HG03097 (cell line): ENCODE results near the gene CACNA1B.
"Not testable (repeated sequence)": the region's sequence is repeated elsewhere in the genome, so short reads cannot be mapped to it uniquely, and the experiment has no call there.

Experiments
- ATAC-seq: cut with Tn5 transposase; IDR thresholded peaks from one replicate; pipeline ENCODE4 v1.9.1; 2021; ENCODE audit not compliant: unreplicated experiment, low FRiP score

Gene CACNA1B

DNA sequence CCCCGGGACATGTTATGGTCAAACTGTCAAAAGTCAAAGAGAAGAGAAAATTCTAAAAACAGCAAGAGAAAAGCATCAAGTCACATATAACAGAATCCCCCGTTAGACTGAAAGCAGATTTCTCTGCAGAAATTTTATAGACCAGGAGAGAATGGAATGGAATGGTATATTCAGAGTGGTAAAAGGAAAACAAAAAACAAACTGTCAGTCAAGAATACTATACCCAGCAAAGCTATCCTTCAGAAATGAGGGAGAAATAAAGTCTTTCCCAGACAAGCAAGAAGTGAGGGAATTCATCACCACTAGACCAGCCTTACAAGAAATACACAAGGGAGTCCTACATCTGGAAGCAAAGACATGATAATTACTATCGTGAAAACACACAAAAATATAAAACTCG lies 208.0 kb downstream of the CACNA1B start:
- no peak for ATAC-seq

DNA sequence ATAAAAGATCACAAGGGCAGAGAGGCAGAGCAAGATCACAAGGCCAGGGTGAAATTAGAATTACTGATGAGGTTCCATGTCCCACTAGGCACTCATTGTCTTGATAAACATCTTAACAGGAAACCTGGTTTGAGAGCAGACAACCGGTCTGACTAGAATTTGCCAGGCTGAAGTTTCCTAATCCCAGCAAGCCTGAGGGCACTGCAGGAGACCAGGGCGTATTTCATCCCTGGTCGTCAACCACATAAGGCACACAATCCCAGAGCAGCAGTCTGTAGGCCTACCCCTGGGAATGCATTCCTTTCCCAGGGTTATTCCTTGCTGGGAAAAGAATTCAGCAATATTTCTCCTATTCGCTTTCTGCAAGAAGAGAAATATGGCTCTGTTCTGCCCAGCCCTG lies 214.5 kb downstream of the CACNA1B start:
- ATAC-seq, result not testable (repeated sequence)

DNA sequence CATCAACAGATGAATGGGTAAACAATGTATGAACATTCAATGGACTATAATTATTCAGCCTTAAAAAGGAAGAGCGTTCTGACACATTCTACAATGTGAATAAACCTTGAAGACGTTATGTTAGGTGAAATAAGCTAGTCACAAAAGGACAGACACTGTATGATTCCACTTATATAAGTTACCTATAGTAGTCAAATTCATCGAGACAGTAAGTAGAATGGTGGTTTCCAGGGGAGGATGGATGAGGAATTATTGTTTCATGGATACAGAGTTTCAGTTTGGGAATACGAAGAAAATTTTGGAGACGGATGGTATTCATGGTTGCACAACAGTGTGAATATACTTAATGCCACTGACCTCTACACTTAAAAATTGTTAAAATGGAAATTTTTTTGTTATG lies 216.4 kb downstream of the CACNA1B start:
- no peak for ATAC-seq

DNA sequence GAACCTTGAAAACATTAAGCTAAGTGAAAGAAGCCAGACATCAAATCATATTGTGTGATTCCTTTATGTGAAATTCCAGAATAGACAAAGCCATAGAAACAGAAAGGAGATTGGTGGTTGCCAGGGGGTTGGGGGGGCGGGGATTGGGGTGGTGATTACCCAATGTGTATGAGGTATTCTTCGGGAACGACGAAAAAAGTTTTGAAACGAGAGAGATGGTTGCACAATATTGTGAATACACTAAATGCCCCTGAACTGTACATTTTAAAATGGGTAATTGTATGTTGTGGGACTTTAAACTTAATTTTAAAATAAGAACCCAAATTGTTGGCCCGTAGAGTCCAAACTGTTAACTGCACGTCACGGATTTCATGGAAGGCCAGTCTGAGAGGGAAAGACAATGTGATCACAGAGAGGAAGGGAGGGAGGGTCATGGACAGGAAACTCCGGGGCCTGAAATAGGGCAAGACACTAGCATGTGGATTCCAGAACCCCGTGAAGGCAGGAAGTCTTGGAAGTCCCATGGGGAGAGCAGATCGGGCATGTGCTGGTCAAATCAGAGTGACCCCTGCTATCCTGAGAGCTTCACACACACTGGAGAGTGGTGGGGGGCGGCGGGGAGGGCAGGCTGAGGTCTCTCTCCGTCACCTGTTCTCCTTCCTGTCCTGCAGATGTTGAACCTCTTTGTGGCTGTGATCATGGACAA lies 218.4 kb downstream of the CACNA1B start:
- ATAC-seq, result no peak

DNA sequence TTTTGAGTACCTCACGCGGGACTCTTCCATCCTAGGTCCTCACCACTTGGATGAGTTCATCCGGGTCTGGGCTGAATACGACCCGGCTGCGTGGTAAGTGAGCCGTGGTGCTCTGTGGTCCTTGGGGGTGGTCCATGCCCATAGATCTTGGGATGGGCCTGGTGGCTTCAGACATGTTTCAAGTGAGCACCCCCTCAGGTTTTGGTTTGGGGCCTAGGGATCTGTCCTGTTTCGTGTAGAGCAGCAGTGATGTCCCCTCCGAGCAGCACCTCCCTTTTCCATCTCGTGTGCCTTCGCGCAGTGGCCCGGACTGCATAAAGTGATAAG lies 218.9 kb downstream of the CACNA1B start:
- ATAC-seq, result no peak

DNA sequence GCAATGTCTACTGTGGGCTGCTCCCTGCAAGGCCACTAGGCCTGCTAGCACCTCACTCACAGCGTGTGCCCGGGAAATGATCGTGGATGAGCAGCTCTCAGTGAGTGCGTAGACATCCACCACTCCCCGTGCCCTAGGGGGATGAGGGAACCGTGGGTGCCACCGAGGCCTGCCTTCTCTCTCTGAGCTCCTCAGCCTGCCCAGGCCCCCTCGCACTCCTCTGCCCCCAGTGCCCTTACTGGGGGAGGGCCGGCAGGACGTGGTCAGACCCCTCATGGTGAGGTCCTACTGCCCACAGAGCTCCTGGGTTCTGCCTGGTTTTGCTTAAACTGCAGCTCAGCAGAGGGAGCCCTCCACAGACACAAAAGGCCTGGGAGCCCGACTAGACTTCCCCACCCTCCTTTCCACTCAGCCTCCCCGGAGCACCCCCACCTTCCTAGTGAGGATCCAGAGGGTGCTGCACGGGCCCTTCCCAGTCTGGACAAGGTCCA lies 220.0 kb downstream of the CACNA1B start:
- ATAC-seq, result no peak

DNA sequence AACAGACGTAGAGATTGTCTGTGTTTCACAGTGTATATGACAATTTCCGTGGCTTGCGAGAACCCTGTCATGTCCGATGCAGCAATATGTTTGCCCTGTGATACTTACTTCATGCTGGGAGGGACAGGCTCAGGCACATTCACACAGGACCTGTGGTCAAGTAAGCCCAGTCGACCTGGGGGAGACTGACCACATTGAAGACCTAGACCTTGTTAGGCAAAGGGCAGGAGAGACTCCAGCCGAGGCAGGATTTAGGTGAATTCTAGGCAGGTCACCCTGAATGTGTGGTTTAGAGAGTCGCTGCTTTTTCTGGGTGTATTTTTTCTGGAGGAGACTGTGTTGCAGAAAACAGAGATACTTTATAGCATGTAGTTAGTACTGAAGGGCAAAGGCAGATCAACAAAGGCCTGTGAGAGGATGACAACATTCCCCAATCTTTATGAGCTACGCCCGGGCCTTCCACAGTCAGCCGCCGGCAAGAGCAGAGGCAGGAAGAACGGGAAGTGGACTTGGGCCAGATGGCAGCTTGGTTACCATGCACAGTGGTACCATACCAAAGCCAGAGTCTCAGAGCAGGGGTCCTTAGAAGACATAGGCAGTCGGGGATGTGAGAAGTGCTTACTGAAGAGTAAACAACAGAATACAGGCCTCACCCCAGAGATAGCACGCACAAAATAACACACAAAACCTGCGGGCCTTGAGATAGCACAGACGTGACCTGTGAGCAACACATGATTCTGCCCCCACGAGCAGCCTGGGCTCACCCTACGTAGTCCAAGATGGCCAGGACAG lies 220.7 kb downstream of the CACNA1B start:
- ATAC-seq, result no peak

DNA sequence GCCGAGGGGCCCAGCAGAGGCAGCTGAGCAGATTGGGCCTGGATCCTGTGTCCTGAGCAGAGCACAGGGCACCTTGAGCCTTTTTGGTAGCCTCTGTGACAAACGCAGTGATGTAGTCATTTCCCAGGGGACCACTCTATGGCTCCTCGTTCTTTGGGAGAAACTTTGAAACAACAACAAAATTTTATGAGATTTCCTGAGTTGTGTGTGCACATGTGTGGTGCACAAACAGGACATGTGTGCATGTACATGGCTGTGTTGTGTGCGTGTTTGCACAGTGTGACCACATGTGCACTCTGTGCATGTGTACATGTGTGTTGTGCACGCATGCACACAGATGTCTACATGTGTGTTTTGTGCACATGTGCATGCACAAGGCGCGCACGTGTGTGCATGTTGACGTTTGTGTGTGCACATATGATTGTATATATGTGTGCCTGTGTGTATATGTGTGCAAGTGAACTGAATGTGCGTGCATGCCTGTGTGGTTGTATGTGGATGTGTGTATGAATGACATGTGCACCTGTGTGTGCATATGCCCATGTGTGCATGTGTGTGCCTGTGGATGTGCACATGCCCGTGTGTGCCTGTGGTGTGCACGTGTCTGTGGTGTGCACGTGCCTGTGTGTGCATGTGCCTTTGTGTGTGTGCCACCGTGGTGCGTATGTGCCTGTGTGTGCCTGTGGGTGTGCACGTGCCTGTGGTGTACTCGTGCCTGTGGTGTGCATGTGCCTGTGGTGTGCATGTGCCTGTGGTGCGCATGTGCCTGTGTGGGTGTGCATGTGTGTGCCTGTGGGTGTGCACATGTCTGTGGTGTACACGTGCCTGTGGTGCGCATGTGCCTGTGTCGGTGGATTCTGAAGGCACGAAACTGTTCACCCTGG lies 221.6 kb downstream of the CACNA1B start:
- ATAC-seq, result no peak

DNA sequence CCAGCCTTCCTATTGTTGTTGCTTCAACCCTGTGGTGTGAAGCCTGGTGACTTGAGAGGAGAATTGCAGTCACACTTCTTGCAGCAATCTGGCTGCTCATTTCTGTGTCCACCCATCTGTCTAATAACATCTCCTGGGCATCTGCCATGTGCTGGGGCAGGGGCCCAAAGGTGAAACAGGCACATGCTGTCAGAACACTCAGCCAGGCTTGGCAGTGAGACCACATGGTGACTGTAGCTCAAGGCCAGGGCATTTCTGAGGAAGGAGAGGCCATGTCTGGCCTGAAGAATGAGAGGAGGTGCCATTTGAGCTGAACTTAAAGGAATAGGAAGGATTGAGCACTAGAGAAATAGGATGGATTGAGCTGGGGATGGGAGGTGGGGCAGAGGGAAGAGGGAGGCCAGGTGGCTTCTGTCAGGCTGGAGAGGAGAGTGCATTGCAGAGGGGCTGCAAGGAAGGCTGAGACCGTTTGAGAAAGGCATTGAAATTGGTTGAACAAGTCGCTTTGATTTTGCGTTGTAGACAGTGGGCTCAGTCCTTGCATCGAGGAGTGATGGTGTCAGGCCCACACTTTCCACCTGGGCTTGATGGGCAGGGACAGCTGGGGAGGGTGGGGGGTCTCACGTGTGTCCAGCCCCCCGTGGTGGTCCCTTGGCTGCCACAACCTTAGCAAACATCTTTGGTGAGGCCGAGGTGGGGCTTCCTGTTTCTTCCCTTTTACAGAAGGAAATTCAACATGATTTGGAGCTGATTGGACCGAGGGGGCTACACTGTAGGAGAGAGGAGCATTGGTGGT lies 222.4 kb downstream of the CACNA1B start:
- ATAC-seq, result no peak

DNA sequence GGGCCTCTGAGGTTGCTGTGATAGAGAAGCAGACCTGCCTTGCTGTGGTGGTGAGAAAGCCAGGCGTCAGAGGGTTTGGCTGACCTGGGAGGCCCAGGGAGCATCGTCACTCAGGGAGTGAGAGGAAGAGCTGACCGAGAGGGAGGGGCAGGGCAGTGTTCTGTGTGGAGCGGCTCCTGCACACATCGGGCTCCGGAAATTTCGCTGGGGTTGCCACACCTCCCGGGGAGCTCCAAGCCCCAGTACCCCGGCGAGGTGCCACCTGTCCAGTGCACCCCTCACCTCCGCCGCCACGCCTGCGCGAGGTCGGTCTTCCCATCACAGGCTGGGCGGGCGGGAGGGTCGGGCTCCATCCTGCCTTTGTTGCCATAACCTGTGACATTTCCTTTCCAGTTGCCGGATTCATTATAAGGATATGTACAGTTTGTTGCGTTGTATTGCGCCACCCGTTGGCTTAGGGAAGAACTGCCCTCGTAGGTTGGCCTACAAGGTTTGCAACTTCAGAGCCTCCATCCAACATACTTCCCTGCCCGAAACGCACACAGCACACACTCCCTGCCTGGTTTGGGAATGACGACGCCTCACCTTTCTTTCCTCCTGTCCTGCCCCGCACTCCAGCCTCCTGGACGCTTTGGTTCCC lies 223.2 kb downstream of the CACNA1B start:
- ATAC-seq, result no peak

DNA sequence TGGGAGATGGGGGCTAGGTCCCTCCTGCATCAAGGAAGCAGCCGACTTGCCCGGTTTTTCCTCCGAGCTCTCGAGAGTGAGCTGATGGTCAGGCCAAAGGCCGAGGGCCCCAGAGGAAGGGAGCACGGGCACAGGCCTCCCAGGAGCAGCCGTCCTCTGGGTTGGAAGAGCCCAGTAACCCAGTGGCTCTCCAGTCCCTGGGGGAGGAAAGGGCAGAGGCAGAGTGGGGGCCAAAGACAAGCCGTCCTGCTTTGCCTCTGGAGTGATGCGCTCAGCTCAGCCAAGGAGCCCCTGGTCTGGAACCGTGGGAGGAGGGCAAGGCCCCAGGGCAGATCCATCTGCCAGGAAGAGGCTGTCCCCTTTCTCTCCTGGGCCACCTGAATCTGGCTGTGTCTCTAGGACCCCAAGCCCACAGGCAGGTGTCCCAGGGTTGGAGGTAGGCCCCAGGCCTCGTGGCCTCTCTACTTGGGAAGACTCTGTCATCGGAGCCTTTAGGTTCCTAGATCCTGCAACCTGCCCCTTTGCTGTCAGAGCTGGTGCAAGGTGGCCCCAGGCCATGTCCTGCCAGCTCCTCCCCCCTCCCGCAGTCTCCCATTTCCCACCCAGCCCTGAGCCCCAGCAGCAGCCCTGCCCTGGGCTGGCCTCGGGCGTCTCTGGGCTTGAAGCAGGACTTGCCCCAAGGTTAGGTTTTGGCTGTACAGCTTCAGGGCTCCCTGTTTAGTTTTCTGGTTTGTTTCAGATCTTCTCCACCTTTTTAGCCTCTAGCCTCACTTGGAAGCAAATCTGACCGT lies 224.1 kb downstream of the CACNA1B start:
- ATAC-seq, result no peak

DNA sequence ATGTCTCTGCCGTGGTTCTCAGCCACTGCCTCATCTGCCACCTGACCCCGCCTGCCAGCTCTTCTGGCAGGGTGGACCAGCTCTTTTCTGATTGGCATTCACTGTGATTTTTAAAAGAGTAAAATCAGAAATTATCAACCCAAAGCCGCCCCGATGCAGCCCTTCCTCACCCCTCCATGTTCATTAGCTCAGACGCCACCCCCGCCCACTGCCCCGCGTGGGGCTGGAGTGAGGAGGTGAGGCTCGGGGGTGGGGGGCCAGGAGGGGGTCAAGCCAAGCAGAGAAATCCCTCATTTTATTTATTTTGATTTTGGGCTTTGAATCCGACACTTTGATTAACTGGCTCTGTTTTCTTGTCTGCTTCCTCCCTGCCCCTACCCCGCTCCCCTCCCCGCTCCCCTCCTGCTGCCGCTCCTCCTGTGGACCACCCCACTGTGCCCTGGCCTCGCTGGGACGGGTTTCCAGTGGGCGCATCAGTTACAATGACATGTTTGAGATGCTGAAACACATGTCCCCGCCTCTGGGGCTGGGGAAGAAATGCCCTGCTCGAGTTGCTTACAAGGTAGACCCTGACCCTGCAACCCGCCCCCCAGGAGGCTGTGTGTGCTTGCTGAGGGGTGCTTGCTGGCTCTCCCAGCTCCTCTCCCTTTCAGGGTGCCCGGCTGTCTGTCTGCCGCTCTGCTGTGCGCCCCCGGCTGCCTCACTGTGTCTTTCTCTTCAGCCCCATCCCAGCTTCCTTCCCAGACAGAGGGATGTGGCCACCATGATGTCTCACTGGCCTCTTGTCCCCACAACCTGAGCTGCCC lies 224.9 kb downstream of the CACNA1B start:
- ATAC-seq, result no peak

DNA sequence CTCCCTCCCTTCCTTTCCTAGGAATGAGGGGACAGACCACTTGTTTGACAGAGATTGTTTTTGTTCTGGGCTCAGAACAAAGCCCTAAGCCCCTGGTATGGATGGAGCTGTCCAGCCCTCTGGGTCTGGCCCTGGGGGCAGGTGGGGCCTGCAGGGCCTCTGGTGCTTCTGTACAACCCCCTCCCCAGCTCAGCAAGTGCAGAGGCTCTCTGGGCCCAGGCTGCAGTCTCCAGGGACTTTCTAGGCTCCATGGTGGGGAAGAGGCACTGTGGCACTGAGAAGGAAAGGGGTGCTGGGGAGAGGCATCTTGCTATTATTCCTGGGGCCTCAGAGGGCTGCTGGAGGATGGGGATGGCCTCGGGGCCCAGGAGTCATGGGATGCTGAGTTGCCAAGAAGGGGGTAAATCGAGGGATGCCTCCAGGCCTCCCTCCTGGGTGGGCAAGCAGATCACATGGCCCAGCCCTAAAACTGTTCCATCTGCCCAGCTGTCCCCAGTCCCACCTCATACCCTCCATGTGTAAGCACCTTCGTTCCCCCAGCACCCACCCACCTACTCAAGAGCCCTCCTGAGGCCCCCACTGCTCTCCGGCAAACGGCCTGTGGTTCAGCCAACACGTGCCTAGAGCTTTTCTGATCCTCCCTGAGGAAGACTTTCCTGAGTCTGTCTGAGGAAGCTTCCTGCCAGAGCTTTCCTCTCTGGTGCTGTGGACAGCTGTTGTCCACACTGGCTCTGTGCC lies 225.7 kb downstream of the CACNA1B start:
- no peak for ATAC-seq

DNA sequence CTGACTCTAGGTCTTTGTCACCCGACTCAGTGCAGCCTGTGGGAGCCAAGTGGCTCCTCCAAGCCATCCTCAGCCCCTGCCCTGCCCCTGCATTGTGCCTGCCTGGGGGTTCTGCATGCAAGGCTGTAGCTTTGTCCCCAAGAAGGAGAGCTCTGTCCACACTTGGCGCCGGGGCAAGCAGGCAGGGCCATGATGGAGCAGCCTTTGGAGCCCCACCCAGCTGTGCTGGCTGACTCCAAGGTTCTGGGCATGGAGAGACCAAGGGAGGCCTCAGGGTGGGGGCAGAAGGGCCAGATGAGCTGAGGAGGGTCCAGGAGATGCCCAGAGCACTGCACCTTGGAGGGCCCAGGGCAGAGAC lies 226.2 kb downstream of the CACNA1B start:
- no peak for ATAC-seq

DNA sequence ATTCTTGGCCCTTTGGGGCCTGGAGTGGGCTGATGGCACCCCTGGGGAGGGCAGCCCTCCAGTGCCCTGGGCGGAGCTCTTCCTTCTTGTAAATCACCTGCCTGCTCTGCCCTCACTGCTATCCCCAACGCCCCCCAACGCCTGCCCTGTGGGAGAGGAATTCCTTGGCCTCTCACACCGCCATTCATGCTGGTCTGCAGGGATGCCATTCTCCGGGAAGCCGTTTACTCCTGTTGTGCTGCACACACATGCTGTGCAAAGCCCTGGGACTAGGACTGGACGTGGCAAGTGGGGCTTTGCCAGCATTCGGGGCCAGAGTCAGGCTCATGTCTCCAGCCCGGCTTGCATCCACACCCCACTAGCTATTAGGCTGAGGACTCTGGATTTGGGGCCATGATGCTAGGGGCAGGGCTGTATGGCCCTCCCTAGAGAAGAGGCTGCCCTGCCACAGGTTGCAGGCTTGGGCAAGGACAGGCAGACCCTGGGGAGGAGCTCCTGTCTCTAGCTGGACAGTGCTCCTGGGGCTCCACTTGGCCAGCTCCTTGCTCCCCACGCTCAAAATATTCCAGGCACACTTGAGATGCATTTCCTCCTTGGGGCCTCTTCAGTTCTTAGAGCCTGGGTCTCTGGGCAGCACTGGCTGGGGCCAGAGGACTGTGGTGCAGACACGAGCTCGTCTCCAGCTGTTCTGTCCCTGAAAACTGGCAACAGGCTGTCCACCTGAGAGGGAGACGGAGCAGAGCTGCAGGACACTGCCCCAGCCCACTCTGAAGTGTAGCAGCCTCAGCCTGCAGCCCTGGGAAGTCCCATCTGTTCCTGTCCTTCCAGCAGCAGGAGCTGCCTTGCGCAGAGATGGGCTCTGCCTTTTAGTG lies 226.9 kb downstream of the CACNA1B start:
- ATAC-seq, result no peak

DNA sequence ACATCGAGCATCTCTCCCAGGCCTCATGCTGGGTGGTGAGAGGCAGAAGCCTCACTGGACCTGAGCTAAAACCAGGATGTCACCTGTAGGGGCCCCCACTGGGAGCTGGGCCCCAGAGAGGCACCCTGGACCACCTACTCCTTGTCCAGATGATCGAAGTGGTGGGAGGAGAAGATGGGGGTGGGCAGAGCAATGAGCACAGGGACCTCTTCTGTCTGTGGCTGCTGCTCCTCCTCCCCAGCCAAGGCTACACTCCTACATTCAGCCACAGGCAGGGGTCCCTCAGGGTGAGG lies 227.5 kb downstream of the CACNA1B start:
- no peak for ATAC-seq
